HG03520 (cell line): ENCODE measurements around the gene KCNA3.

ENCODE experiments used
- ATAC-seq: cut with Tn5 transposase; IDR thresholded peaks from one replicate; pipeline ENCODE4 v1.9.1; 2021; ENCODE audit warnings: mild to moderate bottlenecking, moderate library complexity; ENCODE audit not compliant: unreplicated experiment

The KCNA3 gene

DNA sequence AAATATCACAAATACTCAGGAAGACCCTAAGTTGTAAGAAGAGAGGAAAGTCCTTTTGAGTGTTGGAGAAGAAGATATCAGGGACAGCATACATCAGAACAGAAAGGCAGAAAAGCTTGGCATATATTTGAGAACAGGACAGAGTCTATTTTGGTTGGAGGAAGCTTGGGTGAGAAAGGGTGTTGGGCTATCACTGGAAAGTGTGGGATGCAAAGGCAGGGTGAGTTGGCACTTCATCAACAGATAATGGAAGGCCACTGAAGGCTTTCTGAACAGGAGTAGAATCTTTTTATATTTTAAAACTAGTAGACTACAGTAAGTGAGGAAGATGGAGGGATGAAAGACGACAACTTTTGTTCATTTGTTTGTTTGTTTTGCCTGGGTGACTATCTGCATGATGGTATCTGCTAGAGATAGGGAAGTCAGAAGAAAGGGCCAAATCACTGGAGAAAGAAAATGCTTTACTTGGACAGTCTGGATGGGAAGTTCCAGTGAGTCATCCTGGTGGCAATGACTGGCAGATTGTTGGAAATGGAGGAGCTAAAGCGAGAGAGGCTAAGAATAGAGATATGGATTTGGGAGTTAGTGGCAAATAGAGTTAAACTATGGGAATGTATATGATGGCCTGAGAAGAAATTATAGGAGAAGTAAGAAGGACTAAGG is 34.9 kb downstream of the KCNA3 start:
- ATAC-seq = no peak

GRCh38 chr1:110638556-110638955 is 36.2 kb downstream of the KCNA3 start:
- ATAC-seq = no peak

GRCh38 chr1:110638058-110638457 is 36.7 kb downstream of the KCNA3 start:
- no peak for ATAC-seq

DNA sequence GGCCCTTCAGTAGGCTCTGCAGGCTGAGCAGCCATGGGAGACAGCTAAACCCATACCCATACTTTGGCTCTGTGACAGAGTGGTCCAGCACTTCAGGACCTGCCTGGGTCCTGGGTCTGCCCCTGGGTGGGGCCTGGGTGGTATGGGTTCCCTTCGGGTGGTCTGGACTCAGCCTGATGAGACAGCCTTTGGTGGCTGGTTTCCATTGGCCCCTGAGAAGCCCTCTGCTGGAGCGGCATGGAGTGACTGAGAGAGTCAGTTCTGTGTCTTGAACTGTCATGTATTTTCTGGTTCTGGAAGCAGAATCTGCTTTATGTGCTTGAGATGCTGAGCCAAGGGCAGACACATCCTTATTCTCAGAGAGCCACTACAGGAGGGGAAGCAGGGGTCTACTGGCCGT is 37.3 kb downstream of the KCNA3 start:
- no peak for ATAC-seq

- no peak for ATAC-seq
Measured at GRCh38 chr1:110636149-110636935, 38.4 kb downstream of the KCNA3 start.

- ATAC-seq = no peak
Measured at GRCh38 chr1:110635434-110635833, 39.3 kb downstream of the KCNA3 start.

DNA sequence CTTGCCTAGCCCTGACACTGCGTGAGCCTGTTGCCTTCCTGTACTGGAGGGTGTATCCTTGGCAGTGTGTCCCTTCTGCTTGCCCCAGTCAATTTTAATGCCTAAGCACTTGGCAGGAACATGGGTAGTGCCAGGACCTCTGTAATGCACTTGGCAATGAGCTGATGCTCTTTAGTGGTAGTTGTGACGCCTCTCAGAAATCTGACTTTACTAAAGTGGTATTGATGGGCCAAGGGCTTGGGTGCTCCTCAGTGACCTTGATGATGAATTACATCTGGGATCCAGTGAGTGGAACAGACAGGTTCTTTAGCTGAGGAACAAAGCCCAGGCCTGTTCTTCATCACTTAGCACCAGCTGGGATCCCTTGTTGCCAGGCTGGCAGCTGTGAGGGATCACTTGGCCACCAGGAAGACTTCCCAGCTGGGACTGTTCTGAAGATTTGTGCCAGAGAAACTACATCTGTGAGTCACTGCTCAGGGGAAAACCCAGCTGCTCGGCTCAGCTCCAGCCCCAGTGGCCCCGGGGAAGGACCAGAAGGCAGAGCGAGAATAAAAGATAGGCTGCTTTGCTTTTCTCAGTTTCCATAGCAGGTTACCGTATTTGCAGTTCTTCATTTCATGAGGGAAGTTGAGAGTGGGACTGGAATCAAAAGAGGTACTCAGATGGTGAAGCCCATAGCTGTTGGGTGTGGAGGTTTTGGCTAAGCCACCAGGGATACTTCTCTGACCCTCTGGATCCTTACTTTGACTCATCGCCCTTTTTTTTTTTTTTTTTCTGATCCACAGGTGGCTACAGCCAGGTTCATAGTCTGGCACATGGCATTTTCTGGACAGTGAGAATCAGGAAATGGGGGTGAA is 40.1 kb downstream of the KCNA3 start:
- peak; percentile 46 for ATAC-seq

DNA sequence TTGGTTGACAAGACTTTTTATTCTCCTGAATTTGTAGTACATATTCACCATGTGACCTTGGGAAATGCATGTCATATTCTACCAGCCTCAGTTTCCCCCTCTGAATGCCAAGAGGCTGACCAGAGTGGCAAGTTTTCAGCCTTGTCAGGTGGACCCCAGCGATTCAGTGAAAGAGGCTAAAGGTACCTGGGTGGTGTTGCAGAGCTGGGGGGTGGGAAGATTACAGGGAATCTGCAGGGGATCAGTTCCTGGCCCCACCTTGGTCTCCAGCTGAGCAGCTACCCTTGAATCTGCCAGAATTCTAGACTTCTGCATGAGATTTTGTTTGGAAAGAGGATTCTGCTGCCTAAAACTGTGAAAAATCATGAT is 40.7 kb downstream of the KCNA3 start:
- no peak for ATAC-seq

- no peak for ATAC-seq
Measured at GRCh38 chr1:110633646-110634030, 41.1 kb downstream of the KCNA3 start.

GRCh38 chr1:110631836-110632620 is 42.7 kb downstream of the KCNA3 start:
- ATAC-seq = no peak

DNA sequence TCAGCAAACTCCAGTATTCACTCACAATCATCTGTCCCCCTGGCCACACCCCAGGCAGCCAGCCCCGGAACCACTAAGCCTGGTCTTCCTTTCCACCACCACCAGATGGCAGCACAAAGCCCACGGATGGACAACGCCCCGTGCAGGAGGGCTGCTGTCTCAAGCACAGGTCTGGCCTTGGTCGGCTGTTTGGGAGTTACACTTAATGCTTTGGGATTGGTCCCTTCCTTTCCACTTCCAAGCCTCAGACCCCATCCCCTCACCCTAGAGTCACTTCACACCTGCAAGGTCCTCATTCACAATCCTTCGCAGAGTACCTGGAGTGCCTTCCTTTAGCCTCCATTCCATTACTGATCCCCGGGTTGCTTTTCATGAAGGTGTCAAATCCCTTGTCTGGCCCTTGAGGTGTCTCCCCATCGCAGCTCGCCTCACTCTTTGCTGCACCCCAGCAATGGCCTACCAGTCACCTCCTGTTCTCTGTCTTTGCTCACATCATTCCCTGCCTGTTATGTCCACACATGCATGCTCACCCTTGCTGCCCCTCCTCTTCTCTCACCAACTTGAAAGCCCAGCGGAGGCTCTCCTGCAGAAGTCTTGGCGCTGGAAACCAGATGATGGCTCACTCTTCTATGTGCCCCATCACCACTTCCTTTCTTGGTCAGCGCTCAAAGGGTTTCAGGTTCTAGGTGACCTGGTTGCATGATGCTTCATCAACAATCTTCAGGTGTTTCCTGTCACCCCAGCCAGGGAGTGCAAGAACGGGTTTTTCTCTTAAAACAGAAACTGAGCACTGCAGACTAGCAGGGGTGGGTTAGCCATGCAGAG is 43.7 kb downstream of the KCNA3 start:
- ATAC-seq = peak; percentile 43

DNA sequence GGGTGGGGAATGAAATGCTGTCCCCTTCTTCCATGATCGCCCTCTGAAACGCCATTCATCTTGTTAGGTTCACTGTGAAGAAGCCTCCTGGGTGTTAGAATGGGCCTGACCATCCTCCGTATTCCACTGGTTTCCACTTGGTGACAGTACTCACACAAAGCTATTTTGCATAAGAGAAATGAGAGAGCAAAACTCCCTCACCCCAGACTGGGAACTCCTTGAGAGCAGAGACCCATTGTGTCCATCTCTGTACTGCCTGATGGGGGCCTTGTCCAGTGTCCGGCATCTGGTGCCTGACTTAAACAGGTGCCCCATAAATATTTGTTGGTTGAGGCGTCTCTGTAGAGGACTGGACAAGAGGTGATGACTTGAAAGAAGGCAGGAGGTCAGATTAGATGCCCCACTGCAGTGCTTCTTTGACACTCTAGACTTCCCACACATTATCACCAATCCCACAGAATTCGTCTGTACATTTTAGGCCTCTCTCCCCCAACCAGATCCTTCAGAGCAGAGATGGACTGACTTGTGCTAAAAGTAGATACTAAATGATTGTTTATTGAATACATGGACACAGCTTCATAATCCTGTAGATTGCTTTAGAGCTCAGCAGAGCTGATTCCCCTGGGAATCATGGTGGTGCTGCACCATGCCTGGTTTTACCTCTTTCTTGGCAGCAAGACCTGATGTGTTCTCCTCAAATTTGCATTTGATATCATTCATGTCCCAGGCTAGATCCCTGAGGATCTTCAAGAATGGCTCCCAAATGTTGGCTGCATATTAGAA is 46.2 kb downstream of the KCNA3 start:
- no peak for ATAC-seq

DNA sequence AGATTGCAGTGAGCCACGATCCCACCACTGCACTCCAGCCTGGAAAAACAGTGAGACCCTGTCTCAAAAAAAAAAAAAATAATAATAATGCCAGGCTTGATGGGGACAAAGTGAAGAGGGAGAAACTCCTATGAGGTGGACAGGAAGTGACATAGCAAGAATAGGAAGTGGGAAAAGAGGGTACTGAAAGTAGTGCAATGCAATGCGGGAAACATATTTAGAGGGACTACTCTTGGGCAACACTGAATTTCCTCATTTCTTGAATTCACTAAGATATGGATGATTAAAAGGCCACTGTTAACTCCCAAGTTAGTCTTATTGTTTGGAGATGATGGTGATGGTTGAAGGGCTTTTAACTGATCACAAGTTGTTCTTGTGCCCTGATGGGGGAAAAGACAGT is 47.0 kb downstream of the KCNA3 start:
- ATAC-seq = no peak

DNA sequence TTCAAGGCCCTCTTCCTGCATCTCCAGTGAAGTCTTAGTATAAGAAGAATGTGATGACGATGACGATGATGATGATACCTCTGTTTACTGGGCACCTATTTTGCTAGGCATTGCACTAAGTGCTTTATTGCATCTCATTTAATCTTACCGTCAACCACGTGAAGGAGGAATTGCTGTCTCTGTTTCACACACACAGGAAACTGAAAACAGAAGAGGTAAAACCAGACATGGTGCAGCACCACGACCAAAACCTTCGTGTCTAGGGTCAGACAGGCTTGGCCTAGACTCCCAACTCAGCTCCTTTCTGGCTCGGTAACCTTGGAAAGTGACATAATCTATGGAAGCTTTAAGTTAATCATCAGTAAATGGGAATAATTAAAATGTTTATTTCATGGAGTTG is 47.9 kb downstream of the KCNA3 start:
- no peak for ATAC-seq
